OCI-LY1 (cell line): ENCODE data around the gene C1QTNF7.

Experiments
- H2AFZ ChIP-seq: fragments of 200-600 bp; sonication (generic), shearing (Covaris generic); 2 replicates; pipeline ENCODE4 v1.6.0; 2014; ENCODE audit warnings: antibody characterized with exemption, mild to moderate bottlenecking, low read length
- H3F3A ChIP-seq: fragments of 200-600 bp; sonication (generic), shearing (Covaris generic); 2 replicates; pipeline ENCODE4 v1.6.0; 2014; ENCODE audit warnings: mild to moderate bottlenecking, antibody characterized with exemption, low read length, moderate library complexity; ENCODE audit not compliant: insufficient read depth
- H3K27ac ChIP-seq: fragments of 200-600 bp; sonication (generic); 2 replicates; pipeline ENCODE4 v1.5.1; 2014; ENCODE audit warnings: low read length, mixed run types, mild to moderate bottlenecking, low read depth; ENCODE audit not compliant: poor library complexity, severe bottlenecking
- H3K27me3 ChIP-seq: fragments of 200-600 bp; sonication (generic); 2 replicates; pipeline ENCODE4 v1.6.0; 2014; ENCODE audit warnings: antibody characterized with exemption, mild to moderate bottlenecking, low read length, moderate library complexity; ENCODE audit not compliant: insufficient read depth
- H3K36me3 ChIP-seq: fragments of 200-600 bp; sonication (generic); 2 replicates; pipeline ENCODE4 v1.6.1; 2014; ENCODE audit warnings: mild to moderate bottlenecking, antibody characterized with exemption, low read length, moderate library complexity, mixed read lengths; ENCODE audit not compliant: insufficient read depth
- H3K4me1 ChIP-seq: fragments of 200-600 bp; sonication (generic); 2 replicates; pipeline ENCODE4 v1.5.1; 2014; ENCODE audit warnings: mild to moderate bottlenecking, low read length, moderate library complexity; ENCODE audit not compliant: insufficient read depth, severe bottlenecking
- H3K4me2 ChIP-seq: fragments of 200-600 bp; sonication (generic), shearing (Covaris generic); 2 replicates; pipeline ENCODE4 v1.6.1; 2014; ENCODE audit warnings: low read length
- H3K4me3 ChIP-seq: fragments of 200-600 bp; sonication (generic); 2 replicates; pipeline ENCODE4 v1.5.1; 2014; ENCODE audit warnings: low read length, low read depth, mild to moderate bottlenecking, mixed read lengths; ENCODE audit not compliant: poor library complexity, severe bottlenecking
- H3K79me2 ChIP-seq: fragments of 200-600 bp; shearing (Covaris generic); 2 replicates; pipeline ENCODE4 v1.6.1; 2016; ENCODE audit warnings: mixed run types, low read length, mixed read lengths; ENCODE audit not compliant: insufficient read depth
- H3K9ac ChIP-seq: fragments of 200-600 bp; sonication (generic), shearing (Covaris generic); 2 replicates; pipeline ENCODE4 v1.6.1; 2014; ENCODE audit warnings: mild to moderate bottlenecking, low read length, mixed read lengths
- H3K9me2 ChIP-seq: fragments of 200-600 bp; sonication (generic), shearing (Covaris generic); 2 replicates; pipeline ENCODE4 v1.6.1; 2014; ENCODE audit warnings: low read depth, mild to moderate bottlenecking, low read length, mixed read lengths
- H3K9me3 ChIP-seq: fragments of 200-600 bp; shearing (Covaris generic); 2 replicates; pipeline ENCODE4 v1.6.1; 2014; ENCODE audit warnings: low read length, mixed read lengths
- H4K20me1 ChIP-seq: fragments of 200-600 bp; sonication (generic), shearing (Covaris generic); 2 replicates; pipeline ENCODE4 v1.6.0; 2016; ENCODE audit warnings: mild to moderate bottlenecking, low read length; ENCODE audit not compliant: insufficient read depth
- CTCF ChIP-seq: fragments of 200-600 bp; sonication (generic), shearing (Covaris generic); IDR thresholded peaks from 2 replicates; pipeline ENCODE4 v1.5.1; 2017; ENCODE audit warnings: mild to moderate bottlenecking, antibody characterized with exemption, low read length, moderate library complexity, mixed read lengths
- EZH2 ChIP-seq: fragments of 200-600 bp; sonication (generic), shearing (Covaris generic); IDR thresholded peaks from 2 replicates; pipeline ENCODE4 v1.8.0; 2017; ENCODE audit warnings: borderline replicate concordance, mixed run types, mild to moderate bottlenecking, antibody characterized with exemption, low read length, moderate library complexity, mixed read lengths

Gene C1QTNF7

GRCh38 chr4:15427701-15428100 is at the start of gene C1QTNF7:
Gene C1QTNF7, plus strand, starts transcription at chr4:15428033. Its CDS starts 7,711 bp downstream, at chr4:15435744.
- H3K9me3 ChIP-seq = no peaks in the 10 kb centered on the region
- H3K36me3 ChIP-seq = no peaks in the 10 kb centered on the region
- no peaks in the 10 kb centered on the region for H3F3A ChIP-seq
- no peaks in the 10 kb centered on the region for H3K9me2 ChIP-seq
- H3K4me3 ChIP-seq = no peak within 1 kb of the TSS
- no peak within 1 kb of the TSS for H3K27ac ChIP-seq
- no peak within 1 kb of the TSS for H3K4me2 ChIP-seq
- H3K9ac ChIP-seq = no peak within 1 kb of the TSS
- no peaks in the 10 kb centered on the region for H3K27me3 ChIP-seq
- H3K79me2 ChIP-seq = no peaks in the 10 kb centered on the region
- H2AFZ ChIP-seq = no peak within 1 kb of the TSS
- H3K4me1 ChIP-seq = no peaks in the 10 kb centered on the region
- H4K20me1 ChIP-seq = no peaks in the 10 kb centered on the region
- TF ChIP-seq CTCF = no peak

- H3K9me2 ChIP-seq = no peaks in the 10 kb centered on the region
- no peaks in the 10 kb centered on the region for H3F3A ChIP-seq
- TF ChIP-seq CTCF = no peak
- TF ChIP-seq EZH2 = no peak
- no peak overlapping the region for H2AFZ ChIP-seq
- no peaks in the 10 kb centered on the region for H4K20me1 ChIP-seq
- H3K4me2 ChIP-seq = no peak overlapping the region
- no peak overlapping the region for H3K4me3 ChIP-seq
- no peak overlapping the region for H3K27ac ChIP-seq
- no peak overlapping the region for H3K9ac ChIP-seq
- no peaks in the 10 kb centered on the region for H3K36me3 ChIP-seq
- no peaks in the 10 kb centered on the region for H3K4me1 ChIP-seq
- H3K9me3 ChIP-seq = no peaks in the 10 kb centered on the region
- no peaks in the 10 kb centered on the region for H3K27me3 ChIP-seq
- no peaks in the 10 kb centered on the region for H3K79me2 ChIP-seq
Observed at GRCh38 chr4:15378062-15378461, 49.8 kb upstream of the C1QTNF7 start.

GRCh38 chr4:15378493-15378892 is 49.3 kb upstream of the C1QTNF7 start:
- Histone ChIP-seq H3K4me3 (no peak overlapping the region), H3K9ac (no peak overlapping the region), H3K27me3 (no peaks in the 10 kb centered on the region), H3K9me3 (no peaks in the 10 kb centered on the region), H3K36me3 (no peaks in the 10 kb centered on the region), H3K4me1 (no peaks in the 10 kb centered on the region), H3K27ac (no peak overlapping the region), H3K79me2 (no peaks in the 10 kb centered on the region), H2AFZ (no peak overlapping the region), H4K20me1 (no peaks in the 10 kb centered on the region), H3F3A (no peaks in the 10 kb centered on the region), H3K9me2 (no peaks in the 10 kb centered on the region), H3K4me2 (no peak overlapping the region)
- TF ChIP-seq CTCF = no peak
- no peak for TF ChIP-seq EZH2
